ENCODE measurements around the gene LRPPRC. TPM values are rescaled to one million over a fixed set of nuclear protein-coding genes. Genes with fewer than 3 reads are reported as not detected.

LRPPRC gene
- total RNA-seq, 4 donors from 2014 or later, result 35.7 to 65.0 (median 53.2) TPM

DNA sequence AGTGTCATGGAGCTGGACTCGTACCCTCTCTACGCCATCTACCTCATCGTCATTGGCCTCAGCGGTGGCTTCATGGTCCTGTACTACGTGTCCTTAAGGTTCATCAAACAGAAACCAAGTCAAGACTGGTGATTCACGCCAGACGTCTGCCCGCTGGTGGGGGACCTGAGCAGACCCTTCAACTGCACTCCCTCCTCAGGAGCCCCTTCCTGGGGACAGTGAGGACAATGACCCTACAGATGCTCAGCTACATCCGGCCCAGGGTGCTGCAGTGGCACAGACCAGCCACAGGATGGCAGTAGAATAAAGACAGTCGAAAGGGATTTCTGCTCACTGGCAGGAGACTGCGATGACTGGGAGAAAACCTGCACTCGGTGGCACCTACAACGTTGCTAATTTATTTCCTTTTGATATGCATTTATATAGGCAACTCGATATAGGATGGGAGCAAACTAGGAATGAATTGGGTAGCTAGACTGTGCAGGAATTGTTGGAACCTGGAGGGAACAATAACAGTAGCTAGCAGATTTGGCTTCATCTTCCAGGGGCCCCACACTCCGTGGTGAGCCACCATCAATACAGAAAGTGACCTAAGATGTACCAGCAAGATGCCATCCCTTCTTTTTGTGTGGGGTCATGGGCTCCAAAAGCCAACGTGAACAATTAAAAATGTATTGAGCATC, 117.9 kb downstream of the LRPPRC start:
- H3K36me3 ChIP-seq, result no peaks in the 10 kb centered on the region
- no peak overlapping the region for H3K4me3 ChIP-seq
- peaks cover 0 to 20% (median 3%) of the 10 kb centered on the region in 3 donors for H3K4me1 ChIP-seq
- intact Hi-C loops (cut with DNase I), result no loop called here
- WGBS, 2 donors, result 35 to 43% methylated on average over 13 to 16 of the region's 16 CpGs
- H3K27ac ChIP-seq, result no peak overlapping the region
- TF ChIP-seq CTCF (IDR thresholded peaks at IDR 0.05) (peak; percentile 56 to 89 (median 82)), POLR2A (IDR thresholded peaks at IDR 0.05) (no peak)
- H3K27me3 ChIP-seq, result peaks cover 0 to 41% (median 0%) of the 10 kb centered on the region in 4 donors
- H3K9me3 ChIP-seq, result no peaks in the 10 kb centered on the region
- no peak for DNase-seq

GRCh38 chr2:43874776-43875451, 120.9 kb downstream of the LRPPRC start:
- DNase-seq, result no peak
- Histone ChIP-seq H3K27me3 (peaks cover 0 to 62% (median 0%) of the 10 kb centered on the region in 4 donors), H3K27ac (no peak overlapping the region), H3K36me3 (no peaks in the 10 kb centered on the region), H3K4me1 (peaks cover 0 to 5% (median 3%) of the 10 kb centered on the region in 3 donors), H3K4me3 (no peak overlapping the region), H3K9me3 (no peaks in the 10 kb centered on the region)
- WGBS, 2 donors, result 80 to 83% methylated on average over 7 to 8 of the region's 11 CpGs
- intact Hi-C loops (cut with DNase I), result no loop called here
- TF ChIP-seq POLR2A (IDR thresholded peaks at IDR 0.05) (no peak), CTCF (IDR thresholded peaks at IDR 0.05) (no peak)

DNA sequence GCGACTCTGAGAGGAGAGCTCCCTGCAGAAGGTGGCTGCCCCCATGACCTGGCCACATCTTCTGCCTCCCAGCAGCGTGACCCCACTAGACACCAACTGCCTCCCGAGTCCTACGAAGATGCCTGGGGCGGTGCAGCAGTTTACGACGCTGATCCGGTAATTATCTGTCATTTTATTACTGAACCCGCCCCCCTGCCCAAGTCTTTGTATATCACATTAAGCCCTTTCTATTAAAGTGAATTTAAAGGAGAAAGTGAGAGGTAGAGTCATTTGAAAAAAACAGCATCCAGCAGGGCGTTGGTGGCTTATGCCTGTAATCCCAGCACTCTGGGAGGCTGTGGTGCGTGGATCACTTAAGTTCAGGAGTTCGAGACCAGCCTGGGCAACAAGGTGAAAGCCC, 123.6 kb downstream of the LRPPRC start:
- DNase-seq, result no peak
- intact Hi-C loops (cut with DNase I), result no loop called here
- Histone ChIP-seq H3K9me3 (no peaks in the 10 kb centered on the region), H3K27me3 (peaks cover 0 to 81% (median 0%) of the 10 kb centered on the region in 4 donors), H3K4me1 (no peaks in the 10 kb centered on the region), H3K4me3 (no peak overlapping the region), H3K27ac (no peak overlapping the region), H3K36me3 (no peaks in the 10 kb centered on the region)
- WGBS, 2 donors, result 76 to 80% methylated on average over 12 of the region's 12 CpGs
- TF ChIP-seq POLR2A (IDR thresholded peaks at IDR 0.05) (no peak), CTCF (IDR thresholded peaks at IDR 0.05) (no peak)

DNA sequence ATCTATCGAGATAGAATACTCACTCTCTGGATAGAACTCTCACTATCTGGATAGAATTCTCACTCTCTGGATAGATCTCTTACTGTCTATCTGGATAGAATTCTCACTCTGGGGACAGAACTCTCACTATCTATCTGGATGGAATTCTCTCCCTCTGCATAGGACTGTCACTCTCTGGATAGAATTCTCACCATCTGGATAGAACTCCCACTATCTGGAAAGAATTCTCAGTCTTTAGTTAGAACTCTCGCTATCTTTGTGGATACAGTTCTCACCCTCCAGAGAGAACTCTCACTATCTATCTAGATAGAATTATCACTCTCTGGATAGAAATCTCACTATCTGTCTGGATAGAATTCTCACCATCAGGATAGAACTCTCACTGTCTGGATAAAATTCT, 140.5 kb downstream of the LRPPRC start:
- no peak for TF ChIP-seq POLR2A (IDR thresholded peaks at IDR 0.05)
- TF ChIP-seq CTCF (IDR thresholded peaks at IDR 0.05), result no peak
- intact Hi-C loops (cut with DNase I), result no loop called here
- no peak overlapping the region for H3K27ac ChIP-seq
- no peak for DNase-seq
- H3K4me3 ChIP-seq, result no peak overlapping the region
- H3K4me1 ChIP-seq, result no peaks in the 10 kb centered on the region
- H3K9me3 ChIP-seq, result no peaks in the 10 kb centered on the region
- H3K27me3 ChIP-seq, result peaks cover 0 to 92% (median 0%) of the 10 kb centered on the region in 4 donors
- WGBS, 2 donors, result 86 to 91% methylated on average over 2 of the region's 2 CpGs
- no peaks in the 10 kb centered on the region for H3K36me3 ChIP-seq

- WGBS, 2 donors, result 80 to 84% methylated on average over 3 of the region's 3 CpGs
- Histone ChIP-seq H3K9me3 (no peaks in the 10 kb centered on the region), H3K4me3 (no peak overlapping the region), H3K4me1 (no peaks in the 10 kb centered on the region), H3K36me3 (no peaks in the 10 kb centered on the region), H3K27ac (no peak overlapping the region), H3K27me3 (peaks cover 0 to 88% (median 0%) of the 10 kb centered on the region in 4 donors)
- TF ChIP-seq POLR2A (IDR thresholded peaks at IDR 0.05), result no peak
- TF ChIP-seq CTCF (IDR thresholded peaks at IDR 0.05), result no peak
- intact Hi-C loops (cut with DNase I), result no loop called here
- no peak for DNase-seq
These were observed 141.1 kb downstream of the LRPPRC start for GRCh38 chr2:43854671-43855070.
